Measurements from ENCODE around the gene GALNT10. TPM values are rescaled to one million over a fixed set of nuclear protein-coding genes. Genes with fewer than 3 reads are reported as not detected.

GALNT10 gene
- total and polyA plus RNA-seq, 2 of the 8 experiments (the other 6 are each of a cell fraction or from before 2014, with no cell fraction given): 4.6 to 15.5 TPM

DNA sequence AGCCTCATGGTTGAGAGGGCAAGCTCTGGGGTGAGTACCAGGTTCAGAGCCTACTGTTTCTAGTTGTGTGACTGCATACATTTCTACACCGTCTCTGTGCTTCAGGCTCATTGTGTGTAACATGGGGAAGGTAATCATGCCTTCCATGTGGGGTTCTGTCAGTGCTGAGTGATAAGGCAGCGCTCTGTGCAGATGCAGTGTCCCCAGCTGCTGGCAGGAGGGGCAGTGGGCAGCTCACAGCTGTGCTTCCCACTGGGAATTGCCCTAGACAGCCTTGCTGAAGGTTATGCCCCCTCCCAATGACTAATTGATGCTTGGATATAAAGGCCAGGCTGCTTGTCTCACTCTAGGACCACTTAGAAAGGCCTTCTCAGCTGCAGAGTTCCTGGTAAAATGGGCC lies 133.5 kb downstream of the GALNT10 start (continued):
- TF ChIP-seq, protein P1, sequence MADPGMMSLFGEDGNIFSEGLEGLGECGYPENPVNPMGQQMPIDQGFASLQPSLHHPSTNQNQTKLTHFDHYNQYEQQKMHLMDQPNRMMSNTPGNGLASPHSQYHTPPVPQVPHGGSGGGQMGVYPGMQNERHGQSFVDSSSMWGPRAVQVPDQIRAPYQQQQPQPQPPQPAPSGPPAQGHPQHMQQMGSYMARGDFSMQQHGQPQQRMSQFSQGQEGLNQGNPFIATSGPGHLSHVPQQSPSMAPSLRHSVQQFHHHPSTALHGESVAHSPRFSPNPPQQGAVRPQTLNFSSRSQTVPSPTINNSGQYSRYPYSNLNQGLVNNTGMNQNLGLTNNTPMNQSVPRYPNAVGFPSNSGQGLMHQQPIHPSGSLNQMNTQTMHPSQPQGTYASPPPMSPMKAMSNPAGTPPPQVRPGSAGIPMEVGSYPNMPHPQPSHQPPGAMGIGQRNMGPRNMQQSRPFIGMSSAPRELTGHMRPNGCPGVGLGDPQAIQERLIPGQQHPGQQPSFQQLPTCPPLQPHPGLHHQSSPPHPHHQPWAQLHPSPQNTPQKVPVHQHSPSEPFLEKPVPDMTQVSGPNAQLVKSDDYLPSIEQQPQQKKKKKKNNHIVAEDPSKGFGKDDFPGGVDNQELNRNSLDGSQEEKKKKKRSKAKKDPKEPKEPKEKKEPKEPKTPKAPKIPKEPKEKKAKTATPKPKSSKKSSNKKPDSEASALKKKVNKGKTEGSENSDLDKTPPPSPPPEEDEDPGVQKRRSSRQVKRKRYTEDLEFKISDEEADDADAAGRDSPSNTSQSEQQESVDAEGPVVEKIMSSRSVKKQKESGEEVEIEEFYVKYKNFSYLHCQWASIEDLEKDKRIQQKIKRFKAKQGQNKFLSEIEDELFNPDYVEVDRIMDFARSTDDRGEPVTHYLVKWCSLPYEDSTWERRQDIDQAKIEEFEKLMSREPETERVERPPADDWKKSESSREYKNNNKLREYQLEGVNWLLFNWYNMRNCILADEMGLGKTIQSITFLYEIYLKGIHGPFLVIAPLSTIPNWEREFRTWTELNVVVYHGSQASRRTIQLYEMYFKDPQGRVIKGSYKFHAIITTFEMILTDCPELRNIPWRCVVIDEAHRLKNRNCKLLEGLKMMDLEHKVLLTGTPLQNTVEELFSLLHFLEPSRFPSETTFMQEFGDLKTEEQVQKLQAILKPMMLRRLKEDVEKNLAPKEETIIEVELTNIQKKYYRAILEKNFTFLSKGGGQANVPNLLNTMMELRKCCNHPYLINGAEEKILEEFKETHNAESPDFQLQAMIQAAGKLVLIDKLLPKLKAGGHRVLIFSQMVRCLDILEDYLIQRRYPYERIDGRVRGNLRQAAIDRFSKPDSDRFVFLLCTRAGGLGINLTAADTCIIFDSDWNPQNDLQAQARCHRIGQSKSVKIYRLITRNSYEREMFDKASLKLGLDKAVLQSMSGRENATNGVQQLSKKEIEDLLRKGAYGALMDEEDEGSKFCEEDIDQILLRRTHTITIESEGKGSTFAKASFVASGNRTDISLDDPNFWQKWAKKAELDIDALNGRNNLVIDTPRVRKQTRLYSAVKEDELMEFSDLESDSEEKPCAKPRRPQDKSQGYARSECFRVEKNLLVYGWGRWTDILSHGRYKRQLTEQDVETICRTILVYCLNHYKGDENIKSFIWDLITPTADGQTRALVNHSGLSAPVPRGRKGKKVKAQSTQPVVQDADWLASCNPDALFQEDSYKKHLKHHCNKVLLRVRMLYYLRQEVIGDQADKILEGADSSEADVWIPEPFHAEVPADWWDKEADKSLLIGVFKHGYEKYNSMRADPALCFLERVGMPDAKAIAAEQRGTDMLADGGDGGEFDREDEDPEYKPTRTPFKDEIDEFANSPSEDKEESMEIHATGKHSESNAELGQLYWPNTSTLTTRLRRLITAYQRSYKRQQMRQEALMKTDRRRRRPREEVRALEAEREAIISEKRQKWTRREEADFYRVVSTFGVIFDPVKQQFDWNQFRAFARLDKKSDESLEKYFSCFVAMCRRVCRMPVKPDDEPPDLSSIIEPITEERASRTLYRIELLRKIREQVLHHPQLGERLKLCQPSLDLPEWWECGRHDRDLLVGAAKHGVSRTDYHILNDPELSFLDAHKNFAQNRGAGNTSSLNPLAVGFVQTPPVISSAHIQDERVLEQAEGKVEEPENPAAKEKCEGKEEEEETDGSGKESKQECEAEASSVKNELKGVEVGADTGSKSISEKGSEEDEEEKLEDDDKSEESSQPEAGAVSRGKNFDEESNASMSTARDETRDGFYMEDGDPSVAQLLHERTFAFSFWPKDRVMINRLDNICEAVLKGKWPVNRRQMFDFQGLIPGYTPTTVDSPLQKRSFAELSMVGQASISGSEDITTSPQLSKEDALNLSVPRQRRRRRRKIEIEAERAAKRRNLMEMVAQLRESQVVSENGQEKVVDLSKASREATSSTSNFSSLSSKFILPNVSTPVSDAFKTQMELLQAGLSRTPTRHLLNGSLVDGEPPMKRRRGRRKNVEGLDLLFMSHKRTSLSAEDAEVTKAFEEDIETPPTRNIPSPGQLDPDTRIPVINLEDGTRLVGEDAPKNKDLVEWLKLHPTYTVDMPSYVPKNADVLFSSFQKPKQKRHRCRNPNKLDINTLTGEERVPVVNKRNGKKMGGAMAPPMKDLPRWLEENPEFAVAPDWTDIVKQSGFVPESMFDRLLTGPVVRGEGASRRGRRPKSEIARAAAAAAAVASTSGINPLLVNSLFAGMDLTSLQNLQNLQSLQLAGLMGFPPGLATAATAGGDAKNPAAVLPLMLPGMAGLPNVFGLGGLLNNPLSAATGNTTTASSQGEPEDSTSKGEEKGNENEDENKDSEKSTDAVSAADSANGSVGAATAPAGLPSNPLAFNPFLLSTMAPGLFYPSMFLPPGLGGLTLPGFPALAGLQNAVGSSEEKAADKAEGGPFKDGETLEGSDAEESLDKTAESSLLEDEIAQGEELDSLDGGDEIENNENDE (IDR thresholded peaks at IDR 0.05; ENCODE audit: insufficient replicate concordance, low read length): no peak
- TF ChIP-seq E2F6 (IDR thresholded peaks at IDR 0.05) (no peak), CTCF (IDR thresholded peaks at IDR 0.05; ENCODE audit: control extremely low read depth in 1 of 3, insufficient read depth in 1 of 3, low read depth in 1 of 3, low read length in 3 of 3) (no peak), CHD1 (IDR thresholded peaks at IDR 0.05; ENCODE audit: low read depth, low read length) (no peak), CREB1 (IDR thresholded peaks at IDR 0.05) (no peak), RFX5 (IDR thresholded peaks at IDR 0.05; ENCODE audit: borderline replicate concordance, low read depth, low read length) (no peak), NANOG (IDR thresholded peaks at IDR 0.05; ENCODE audit: insufficient read depth, low read depth, low read length, poor library complexity, severe bottlenecking) (no peak), GTF2F1 (IDR thresholded peaks at IDR 0.05; ENCODE audit: borderline replicate concordance, low read depth, low read length) (no peak)
